DOHH2 (cell line): ENCODE measurements around the gene HINT3.
"Not testable (repeated sequence)": the region's sequence is repeated elsewhere in the genome, so short reads cannot be mapped to it uniquely, and the experiment has no call there.

ENCODE experiments used
- H3F3A ChIP-seq: fragments of 200-600 bp; sonication (generic), shearing (Covaris generic); 2 replicates; pipeline ENCODE4 v1.6.0; 2016; ENCODE audit warnings: antibody characterized with exemption, mild to moderate bottlenecking; ENCODE audit not compliant: control insufficient read depth, insufficient read depth
- H3K27ac ChIP-seq: fragments of 200-600 bp; sonication (generic); 2 replicates; pipeline ENCODE4 v1.5.1; 2014; ENCODE audit warnings: low read depth, mild to moderate bottlenecking, low read length, moderate library complexity
- H3K27me3 ChIP-seq: fragments of 200-600 bp; sonication (generic); 2 replicates; pipeline ENCODE4 v1.6.1; 2014; ENCODE audit warnings: mild to moderate bottlenecking, low read length, mixed read lengths; ENCODE audit not compliant: control insufficient read depth
- H3K36me3 ChIP-seq: fragments of 200-600 bp; sonication (generic); 2 replicates; pipeline ENCODE4 v1.6.1; 2014; ENCODE audit warnings: mild to moderate bottlenecking, low read length, moderate library complexity, mixed read lengths; ENCODE audit not compliant: control insufficient read depth
- H3K4me1 ChIP-seq: fragments of 200-600 bp; sonication (generic); 2 replicates; pipeline ENCODE4 v1.6.1; 2014; ENCODE audit warnings: mild to moderate bottlenecking, low read length, mixed read lengths; ENCODE audit not compliant: control insufficient read depth
- H3K4me2 ChIP-seq: fragments of 200-600 bp; sonication (generic); 2 replicates; pipeline ENCODE4 v1.6.0; 2014; ENCODE audit warnings: mild to moderate bottlenecking, low read length, moderate library complexity
- H3K4me3 ChIP-seq: fragments of 200-600 bp; sonication (generic); 2 replicates; pipeline ENCODE4 v1.5.1; 2014; ENCODE audit warnings: mild to moderate bottlenecking, low read length, mixed read lengths
- H3K79me2 ChIP-seq: fragments of 200-600 bp; sonication (generic); 2 replicates; pipeline ENCODE4 v1.6.1; 2014; ENCODE audit warnings: mild to moderate bottlenecking, low read length, mixed read lengths; ENCODE audit not compliant: control insufficient read depth
- H3K9me2 ChIP-seq: fragments of 200-600 bp; sonication (generic); replicated peaks from 2 replicates; pipeline ENCODE4 v1.6.1; 2014; ENCODE audit warnings: mild to moderate bottlenecking, low read length, mixed read lengths; ENCODE audit not compliant: control insufficient read depth
- H3K9me3 ChIP-seq: fragments of 200-600 bp; sonication (generic); 2 replicates; pipeline ENCODE4 v1.6.1; 2014; ENCODE audit warnings: antibody characterized with exemption, low read length, mixed read lengths; ENCODE audit not compliant: control insufficient read depth, insufficient read depth
- H4K20me1 ChIP-seq: fragments of 200-600 bp; sonication (generic); 2 replicates; pipeline ENCODE4 v1.6.0; 2014; ENCODE audit warnings: low read depth, mild to moderate bottlenecking, antibody characterized with exemption, low read length, moderate library complexity; ENCODE audit not compliant: control insufficient read depth, insufficient read depth
- CTCF ChIP-seq: fragments of 200-600 bp; sonication (generic); IDR thresholded peaks from one replicate; pipeline ENCODE4 v1.5.1; 2014; ENCODE audit warnings: antibody characterized with exemption, mild to moderate bottlenecking, low read depth, low read length; ENCODE audit not compliant: poor library complexity, severe bottlenecking
- EZH2phosphoT487 ChIP-seq: fragments of 200-600 bp; sonication (generic); IDR thresholded peaks from 2 replicates; pipeline ENCODE4 v1.6.1; 2017; ENCODE audit warnings: borderline replicate concordance, mild to moderate bottlenecking, antibody characterized with exemption, low read length, moderate library complexity, mixed read lengths

Gene HINT3

GRCh38 chr6:125966569-125966968 is 10.0 kb downstream of the HINT3 start:
- no peaks in the 10 kb centered on the region for H3K9me3 ChIP-seq
- H3K4me3 ChIP-seq: peak overlapping the region; percentile 34
- H3K36me3 ChIP-seq: peaks cover 34% of the 10 kb centered on the region
- no peaks in the 10 kb centered on the region for H3K9me2 ChIP-seq
- TF ChIP-seq EZH2phosphoT487 (no peak), CTCF (peak; percentile 8)
- H3F3A ChIP-seq: peaks cover 20% of the 10 kb centered on the region
- H3K27ac ChIP-seq: peak overlapping the region; percentile 91
- H3K79me2 ChIP-seq: peaks cover 90% of the 10 kb centered on the region
- H3K4me1 ChIP-seq: peaks cover 53% of the 10 kb centered on the region
- H4K20me1 ChIP-seq: no peaks in the 10 kb centered on the region; the same call in 1 of the 2 replicates
- peak overlapping the region; percentile 51 for H3K4me2 ChIP-seq
- H3K27me3 ChIP-seq: no peaks in the 10 kb centered on the region

- peak overlapping the region; percentile 83 for H3K4me2 ChIP-seq
- H3K27ac ChIP-seq: peak overlapping the region; percentile 91
- no peaks in the 10 kb centered on the region for H3K9me2 ChIP-seq
- H3K4me3 ChIP-seq: peak overlapping the region; percentile 63
- TF ChIP-seq CTCF (no peak), EZH2phosphoT487 (no peak)
- no peaks in the 10 kb centered on the region for H4K20me1 ChIP-seq
- peaks cover 18% of the 10 kb centered on the region for H3F3A ChIP-seq
- H3K36me3 ChIP-seq: peaks cover 41% of the 10 kb centered on the region
- H3K9me3 ChIP-seq: no peaks in the 10 kb centered on the region
- peaks cover 54% of the 10 kb centered on the region for H3K4me1 ChIP-seq
- H3K27me3 ChIP-seq: no peaks in the 10 kb centered on the region
- peaks cover 82% of the 10 kb centered on the region for H3K79me2 ChIP-seq
Measured at GRCh38 chr6:125968493-125968892, 11.9 kb downstream of the HINT3 start.

- H3K9me3 ChIP-seq: no peaks in the 10 kb centered on the region
- H3K9me2 ChIP-seq: no peaks in the 10 kb centered on the region
- H3F3A ChIP-seq: peaks cover 21% of the 10 kb centered on the region
- peaks cover 59% of the 10 kb centered on the region for H3K36me3 ChIP-seq
- peak overlapping the region; percentile 63; the same call in 1 of the 2 replicates for H3K4me3 ChIP-seq
- H3K79me2 ChIP-seq: peaks cover 59% of the 10 kb centered on the region
- H3K27ac ChIP-seq: no peak overlapping the region
- TF ChIP-seq CTCF (no peak), EZH2phosphoT487 (no peak)
- H3K27me3 ChIP-seq: no peaks in the 10 kb centered on the region
- no peaks in the 10 kb centered on the region for H4K20me1 ChIP-seq
- H3K4me1 ChIP-seq: peaks cover 67% of the 10 kb centered on the region
- peak overlapping the region; percentile 83 for H3K4me2 ChIP-seq
Measured at GRCh38 chr6:125970760-125971159, 14.2 kb downstream of the HINT3 start.

- H3K79me2 ChIP-seq: peaks cover 45% of the 10 kb centered on the region
- peaks cover 21% of the 10 kb centered on the region for H3F3A ChIP-seq
- H3K4me1 ChIP-seq: peaks cover 52% of the 10 kb centered on the region
Measured at GRCh38 chr6:125972478-125972877, 15.9 kb downstream of the HINT3 start.

More at GRCh38 chr6:125972478-125972877, 15.9 kb downstream of the HINT3 start:
- H3K9me2 ChIP-seq, H4K20me1 ChIP-seq, H3K4me2 ChIP-seq, H3K27me3 ChIP-seq, H3K4me3 ChIP-seq, H3K9me3 ChIP-seq, H3K27ac ChIP-seq: not testable (repeated sequence)
- peaks cover 56% of the 10 kb centered on the region for H3K36me3 ChIP-seq
